Mucosa of rectum (tissue), 2 donors: ENCODE results near the gene FBXO31.
"Not testable (repeated sequence)": the region's sequence is repeated elsewhere in the genome, so short reads cannot be mapped to it uniquely, and the experiment has no call there.

ENCODE experiments used
- H3K27ac ChIP-seq, 2 donors: one replicate each; pipeline ENCODE4 v1.7.0; 2013; ENCODE audit warnings: inconsistent platforms in 2 of 2, low read depth in 2 of 2, low read length in 2 of 2
- H3K27me3 ChIP-seq, 2 donors: one replicate each; pipeline ENCODE4 v1.7.0; 2013; ENCODE audit warnings: low read length in 2 of 2; ENCODE audit not compliant: control insufficient read depth in 2 of 2, insufficient read depth in 2 of 2
- H3K36me3 ChIP-seq, 2 donors: one replicate each; pipeline ENCODE4 v1.7.0; 2013; ENCODE audit warnings: low read length in 2 of 2; ENCODE audit not compliant: control insufficient read depth in 2 of 2, insufficient read depth in 2 of 2
- H3K4me1 ChIP-seq, 2 donors: one replicate each; pipeline ENCODE4 v1.7.0; 2013; ENCODE audit warnings: low read length in 2 of 2, mild to moderate bottlenecking in 1 of 2; ENCODE audit not compliant: control insufficient read depth in 2 of 2, insufficient read depth in 2 of 2
- H3K4me3 ChIP-seq, 2 donors: one replicate each; pipeline ENCODE4 v1.7.0; 2013; ENCODE audit warnings: low read length in 2 of 2
- H3K9ac ChIP-seq, 2 donors: one replicate each; pipeline ENCODE4 v1.7.0; 2013; ENCODE audit warnings: low read length in 2 of 2, low read depth in 1 of 2, mild to moderate bottlenecking in 1 of 2
- H3K9me3 ChIP-seq, 2 donors: one replicate each; pipeline ENCODE4 v1.7.0; 2013; ENCODE audit warnings: low read length in 2 of 2; ENCODE audit not compliant: control insufficient read depth in 2 of 2
- donor health status: healthy.
- donor health status: Normal muscosa, but diverticular disease.

The FBXO31 gene

DNA sequence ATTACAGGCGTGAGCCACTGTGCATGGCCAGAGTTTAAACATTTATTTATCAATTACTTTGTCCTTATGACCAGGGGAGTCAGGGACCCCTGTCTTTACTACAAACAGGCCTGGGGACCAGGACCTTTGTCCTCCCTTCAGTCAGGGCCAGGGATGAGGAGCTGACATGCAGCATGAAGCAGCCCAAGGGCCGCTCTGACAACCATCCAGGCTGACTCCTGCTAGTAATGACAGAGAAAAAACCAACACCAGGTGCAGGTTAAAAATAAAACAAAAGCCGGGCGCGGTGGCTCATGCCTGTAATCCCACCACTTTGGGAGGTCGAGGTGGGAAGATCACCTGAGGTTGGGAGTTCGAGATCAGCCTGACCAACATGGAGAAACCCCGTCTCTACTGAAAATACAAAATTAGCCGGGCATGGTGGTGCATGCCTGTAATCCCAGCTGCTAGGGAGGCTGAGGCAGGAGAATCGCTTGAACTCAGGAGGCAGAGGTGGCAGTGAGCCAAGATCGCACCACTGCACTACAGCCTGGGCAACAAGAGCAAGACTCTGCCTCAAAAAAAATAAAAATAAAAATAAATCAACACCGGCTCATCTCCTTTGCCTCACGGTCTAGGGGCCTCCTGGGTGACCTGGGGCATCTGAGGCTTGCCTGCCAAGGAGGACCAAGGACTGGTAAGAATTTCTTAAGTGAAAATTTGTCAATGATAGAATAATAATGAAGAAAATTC, 20.6 kb downstream of the FBXO31 start:
- Histone ChIP-seq H3K4me1 (peaks cover 18 to 19% of the 10 kb centered on the region in 2 donors), H3K36me3 (peaks cover 38 to 42% of the 10 kb centered on the region in 2 donors)
- not testable (repeated sequence) for H3K27ac ChIP-seq

DNA sequence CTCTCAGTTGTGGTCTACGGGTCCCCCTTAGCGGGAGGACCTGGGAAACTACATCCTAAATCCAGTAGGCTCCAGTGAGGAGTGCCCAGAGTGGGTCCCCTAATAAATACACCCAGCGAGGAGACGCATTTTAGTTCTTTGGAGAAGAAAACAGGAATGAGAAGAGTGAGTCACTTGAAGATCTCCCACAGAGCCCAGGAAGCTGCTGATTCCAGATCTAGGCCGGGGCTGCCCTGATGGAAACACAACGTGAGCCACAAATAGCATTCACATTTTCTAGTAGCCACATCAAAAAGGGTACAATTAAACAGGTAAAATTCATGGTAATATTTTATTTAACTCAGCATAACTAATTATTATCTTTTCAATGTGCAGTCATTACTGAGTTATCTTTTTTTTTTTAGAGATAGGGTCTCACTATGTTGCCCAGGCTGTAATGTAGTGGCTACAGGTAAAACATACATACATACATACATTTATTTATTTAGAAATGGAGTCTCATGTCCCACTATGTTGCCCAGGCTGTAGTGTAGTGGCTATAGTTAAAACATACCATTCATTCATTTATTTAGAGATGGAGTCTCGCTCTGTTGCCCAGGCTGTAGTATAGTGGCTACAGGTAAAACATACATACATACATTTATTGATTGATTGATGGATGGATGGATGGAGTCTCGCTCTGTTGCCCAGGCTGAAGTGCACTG, 21.5 kb downstream of the FBXO31 start:
- no peak overlapping the region for H3K27ac ChIP-seq
- H3K9me3 ChIP-seq: no peaks in the 10 kb centered on the region
- H3K9ac ChIP-seq: no peak overlapping the region
- H3K36me3 ChIP-seq: peaks cover 40 to 47% of the 10 kb centered on the region in 2 donors
- no peak overlapping the region for H3K4me3 ChIP-seq
- peaks cover 18 to 19% of the 10 kb centered on the region in 2 donors for H3K4me1 ChIP-seq
- no peaks in the 10 kb centered on the region for H3K27me3 ChIP-seq

More for the DNA sequence above, 20.6 kb downstream of the FBXO31 start:
- H3K27me3 ChIP-seq, H3K4me3 ChIP-seq, H3K9ac ChIP-seq, H3K9me3 ChIP-seq: not testable (repeated sequence)

GRCh38 chr16:87360862-87361610, 22.5 kb downstream of the FBXO31 start:
- no peaks in the 10 kb centered on the region for H3K27me3 ChIP-seq
- peaks cover 10 to 11% of the 10 kb centered on the region in 2 donors for H3K4me1 ChIP-seq
- no peak overlapping the region for H3K27ac ChIP-seq
- no peaks in the 10 kb centered on the region for H3K9me3 ChIP-seq
- H3K9ac ChIP-seq: no peak overlapping the region
- no peak overlapping the region for H3K4me3 ChIP-seq
- peaks cover 49% of the 10 kb centered on the region in 2 donors for H3K36me3 ChIP-seq

GRCh38 chr16:87359121-87359520, 24.5 kb downstream of the FBXO31 start:
- Histone ChIP-seq H3K4me3 (no peak overlapping the region), H3K27me3 (no peaks in the 10 kb centered on the region), H3K36me3 (peaks cover 47 to 49% of the 10 kb centered on the region in 2 donors), H3K9me3 (no peaks in the 10 kb centered on the region), H3K4me1 (peaks cover 4 to 5% of the 10 kb centered on the region in 2 donors), H3K27ac (no peak overlapping the region), H3K9ac (no peak overlapping the region)

- H3K4me1 ChIP-seq: peaks cover 0 to 1% of the 10 kb centered on the region in 2 donors
- no peak overlapping the region for H3K4me3 ChIP-seq
- H3K9me3 ChIP-seq: no peaks in the 10 kb centered on the region
- peaks cover 46 to 49% of the 10 kb centered on the region in 2 donors for H3K36me3 ChIP-seq
- no peaks in the 10 kb centered on the region for H3K27me3 ChIP-seq
- H3K9ac ChIP-seq: no peak overlapping the region
- H3K27ac ChIP-seq: no peak overlapping the region
Observed at GRCh38 chr16:87358696-87359095, 24.9 kb downstream of the FBXO31 start.

GRCh38 chr16:87358250-87358649, 25.3 kb downstream of the FBXO31 start:
- no peaks in the 10 kb centered on the region for H3K27me3 ChIP-seq
- no peak overlapping the region for H3K4me3 ChIP-seq
- H3K9me3 ChIP-seq: no peaks in the 10 kb centered on the region
- H3K9ac ChIP-seq: no peak overlapping the region
- peaks cover 46 to 49% of the 10 kb centered on the region in 2 donors for H3K36me3 ChIP-seq
- no peaks in the 10 kb centered on the region for H3K4me1 ChIP-seq
- H3K27ac ChIP-seq: no peak overlapping the region

- H3K36me3 ChIP-seq: peaks cover 40 to 46% of the 10 kb centered on the region in 2 donors
- no peaks in the 10 kb centered on the region for H3K9me3 ChIP-seq
- H3K9ac ChIP-seq: no peak overlapping the region
- H3K27me3 ChIP-seq: no peaks in the 10 kb centered on the region
- H3K4me1 ChIP-seq: no peaks in the 10 kb centered on the region
- no peak overlapping the region for H3K4me3 ChIP-seq
- H3K27ac ChIP-seq: no peak overlapping the region
Observed at GRCh38 chr16:87356491-87356853, 27.1 kb downstream of the FBXO31 start.

- H3K9me3 ChIP-seq: no peaks in the 10 kb centered on the region
- no peak overlapping the region for H3K27ac ChIP-seq
- no peak overlapping the region for H3K9ac ChIP-seq
- peaks cover 13 to 26% of the 10 kb centered on the region in 2 donors for H3K36me3 ChIP-seq
- no peaks in the 10 kb centered on the region for H3K27me3 ChIP-seq
- H3K4me3 ChIP-seq: no peak overlapping the region
- peaks cover 0 to 3% of the 10 kb centered on the region in 2 donors for H3K4me1 ChIP-seq
Observed at GRCh38 chr16:87353613-87354012, 30.0 kb downstream of the FBXO31 start.

DNA sequence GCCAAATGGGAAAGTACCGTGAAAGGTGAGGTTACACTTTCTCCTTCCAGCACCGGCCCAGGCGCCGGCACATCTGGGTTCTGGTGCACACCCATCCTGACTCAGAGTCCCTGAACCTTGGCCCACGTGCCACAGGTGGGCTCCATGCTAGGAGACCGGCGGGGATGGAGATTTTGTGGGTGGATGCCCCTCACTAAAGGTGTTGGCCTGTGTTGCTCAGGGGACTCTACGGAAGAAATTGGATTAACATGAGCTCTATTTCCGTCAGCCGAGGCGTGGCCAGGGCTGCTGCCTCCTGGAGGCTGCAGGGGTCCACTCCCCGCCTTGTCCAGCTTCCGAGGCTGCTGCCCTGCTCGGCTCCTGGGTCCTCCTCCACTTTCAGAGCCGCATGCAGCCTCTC, 30.8 kb downstream of the FBXO31 start:
- peaks cover 0 to 3% of the 10 kb centered on the region in 2 donors for H3K4me1 ChIP-seq
- no peak overlapping the region for H3K9ac ChIP-seq
- H3K27ac ChIP-seq: no peak overlapping the region
- H3K27me3 ChIP-seq: no peaks in the 10 kb centered on the region
- H3K36me3 ChIP-seq: peaks cover 5 to 22% of the 10 kb centered on the region in 2 donors
- no peak overlapping the region for H3K4me3 ChIP-seq
- no peaks in the 10 kb centered on the region for H3K9me3 ChIP-seq

- no peak overlapping the region for H3K4me3 ChIP-seq
- H3K9me3 ChIP-seq: no peaks in the 10 kb centered on the region
- peaks cover 11 to 22% of the 10 kb centered on the region in 2 donors for H3K36me3 ChIP-seq
- no peak overlapping the region for H3K27ac ChIP-seq
- H3K27me3 ChIP-seq: no peaks in the 10 kb centered on the region
- peaks cover 0 to 3% of the 10 kb centered on the region in 2 donors for H3K4me1 ChIP-seq
- H3K9ac ChIP-seq: no peak overlapping the region
Observed at GRCh38 chr16:87351320-87351698, 32.3 kb downstream of the FBXO31 start.
